Measurements from ENCODE around the gene PIN4.

DNA sequence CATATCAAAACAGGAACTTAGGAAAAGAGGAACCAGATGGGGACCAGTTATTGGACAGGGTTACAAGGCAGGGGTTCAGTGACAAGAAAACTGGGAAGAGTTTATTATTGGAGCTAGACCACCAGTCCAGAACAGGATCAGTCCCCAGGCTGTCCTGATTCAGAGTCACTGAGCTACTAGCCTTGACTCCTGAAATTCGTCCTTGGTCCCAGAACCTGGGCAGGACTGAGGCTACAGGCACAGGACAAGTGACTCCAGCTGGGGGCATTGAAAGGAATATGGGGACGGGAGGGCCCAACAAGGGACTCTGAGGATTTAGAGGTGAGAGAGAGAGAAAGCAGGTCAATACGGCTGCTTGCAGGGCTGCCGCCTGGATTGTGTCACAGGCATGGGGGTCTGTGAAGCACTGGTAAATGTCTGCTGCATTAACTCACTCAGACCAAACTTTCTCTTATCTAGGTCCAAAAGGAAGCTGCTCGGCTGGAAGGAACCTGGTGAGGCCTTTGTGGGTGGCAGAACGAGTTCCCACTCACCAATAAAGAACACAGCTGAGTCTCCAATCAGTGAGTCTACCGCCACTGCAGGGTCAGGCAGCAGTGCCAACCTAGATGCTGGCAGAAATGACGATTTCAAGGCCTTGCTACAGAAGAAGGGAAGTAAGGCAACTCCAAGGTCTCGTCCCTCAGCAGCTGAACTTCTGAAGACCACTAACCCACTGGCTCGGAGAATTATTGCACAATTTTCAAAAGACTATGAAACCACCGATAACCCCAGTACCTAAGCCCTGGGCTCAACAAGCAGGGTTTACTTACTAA is 38.6 kb upstream of the PIN4 start:
- TF ChIP-seq, protein P1, sequence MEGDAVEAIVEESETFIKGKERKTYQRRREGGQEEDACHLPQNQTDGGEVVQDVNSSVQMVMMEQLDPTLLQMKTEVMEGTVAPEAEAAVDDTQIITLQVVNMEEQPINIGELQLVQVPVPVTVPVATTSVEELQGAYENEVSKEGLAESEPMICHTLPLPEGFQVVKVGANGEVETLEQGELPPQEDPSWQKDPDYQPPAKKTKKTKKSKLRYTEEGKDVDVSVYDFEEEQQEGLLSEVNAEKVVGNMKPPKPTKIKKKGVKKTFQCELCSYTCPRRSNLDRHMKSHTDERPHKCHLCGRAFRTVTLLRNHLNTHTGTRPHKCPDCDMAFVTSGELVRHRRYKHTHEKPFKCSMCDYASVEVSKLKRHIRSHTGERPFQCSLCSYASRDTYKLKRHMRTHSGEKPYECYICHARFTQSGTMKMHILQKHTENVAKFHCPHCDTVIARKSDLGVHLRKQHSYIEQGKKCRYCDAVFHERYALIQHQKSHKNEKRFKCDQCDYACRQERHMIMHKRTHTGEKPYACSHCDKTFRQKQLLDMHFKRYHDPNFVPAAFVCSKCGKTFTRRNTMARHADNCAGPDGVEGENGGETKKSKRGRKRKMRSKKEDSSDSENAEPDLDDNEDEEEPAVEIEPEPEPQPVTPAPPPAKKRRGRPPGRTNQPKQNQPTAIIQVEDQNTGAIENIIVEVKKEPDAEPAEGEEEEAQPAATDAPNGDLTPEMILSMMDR (IDR thresholded peaks at IDR 0.05; ENCODE audit: extremely low read depth in 1 of 2, insufficient read depth in 1 of 2, low read depth in 1 of 2, low read length in 2 of 2) = no peak
- TF ChIP-seq EZH2 (IDR thresholded peaks at IDR 0.05; ENCODE audit: borderline replicate concordance, low read depth, low read length, severe bottlenecking) = no peak
- no peak for TF ChIP-seq POLR2A (IDR thresholded peaks at IDR 0.05; ENCODE audit: low read depth, low read length)
- no peak for TF ChIP-seq MYC (IDR thresholded peaks at IDR 0.05; ENCODE audit: low read depth, low read length)
- TF ChIP-seq POLR2AphosphoS5 (IDR thresholded peaks at IDR 0.05; ENCODE audit: insufficient read depth, low read depth, low read length) = no peak
- TF ChIP-seq, protein P2, sequence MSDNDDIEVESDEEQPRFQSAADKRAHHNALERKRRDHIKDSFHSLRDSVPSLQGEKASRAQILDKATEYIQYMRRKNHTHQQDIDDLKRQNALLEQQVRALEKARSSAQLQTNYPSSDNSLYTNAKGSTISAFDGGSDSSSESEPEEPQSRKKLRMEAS (IDR thresholded peaks at IDR 0.05; ENCODE audit: insufficient read depth, insufficient read length) = no peak
- no peak for TF ChIP-seq JUN (IDR thresholded peaks at IDR 0.05; ENCODE audit: borderline replicate concordance, insufficient read depth, insufficient read length, low read depth)
- TF ChIP-seq GATA2 (IDR thresholded peaks at IDR 0.05; ENCODE audit: insufficient read depth, insufficient read length, low read depth, low read length) = no peak

Measured in endothelial cell of umbilical vein (primary cell).